Measurements from ENCODE around the gene SUSD5. TPM values are rescaled to one million over a fixed set of nuclear protein-coding genes. Genes with fewer than 3 reads are reported as not detected.

SUSD5 gene
- total RNA-seq, 1 experiment from 2014 or later: 4.9 TPM

DNA sequence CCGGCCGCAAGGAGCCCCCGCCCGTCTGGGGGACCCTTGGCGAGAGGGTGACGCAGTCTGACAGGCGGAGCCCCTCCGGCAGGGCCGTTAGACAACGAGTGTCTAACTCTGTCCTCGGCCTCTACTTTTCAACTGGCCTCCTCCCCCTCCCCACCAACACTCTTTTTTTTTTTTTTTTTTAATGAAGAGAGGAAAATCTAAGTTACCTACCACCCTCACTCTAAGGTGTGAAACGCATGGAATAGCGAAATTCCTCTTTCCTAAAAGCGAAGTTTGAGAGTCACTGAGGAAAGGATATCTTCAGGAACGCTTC, 521 bp upstream of the SUSD5 start:
- H3T11ph ChIP-seq (ENCODE audit: low read length): no peak overlapping the region
- H3K4me1 ChIP-seq (ENCODE audit: insufficient read depth, low read length): no peaks in the 10 kb centered on the region
- H2BK15ac ChIP-seq (ENCODE audit: low read depth, low read length): no peak overlapping the region
- TF ChIP-seq, protein P1, sequence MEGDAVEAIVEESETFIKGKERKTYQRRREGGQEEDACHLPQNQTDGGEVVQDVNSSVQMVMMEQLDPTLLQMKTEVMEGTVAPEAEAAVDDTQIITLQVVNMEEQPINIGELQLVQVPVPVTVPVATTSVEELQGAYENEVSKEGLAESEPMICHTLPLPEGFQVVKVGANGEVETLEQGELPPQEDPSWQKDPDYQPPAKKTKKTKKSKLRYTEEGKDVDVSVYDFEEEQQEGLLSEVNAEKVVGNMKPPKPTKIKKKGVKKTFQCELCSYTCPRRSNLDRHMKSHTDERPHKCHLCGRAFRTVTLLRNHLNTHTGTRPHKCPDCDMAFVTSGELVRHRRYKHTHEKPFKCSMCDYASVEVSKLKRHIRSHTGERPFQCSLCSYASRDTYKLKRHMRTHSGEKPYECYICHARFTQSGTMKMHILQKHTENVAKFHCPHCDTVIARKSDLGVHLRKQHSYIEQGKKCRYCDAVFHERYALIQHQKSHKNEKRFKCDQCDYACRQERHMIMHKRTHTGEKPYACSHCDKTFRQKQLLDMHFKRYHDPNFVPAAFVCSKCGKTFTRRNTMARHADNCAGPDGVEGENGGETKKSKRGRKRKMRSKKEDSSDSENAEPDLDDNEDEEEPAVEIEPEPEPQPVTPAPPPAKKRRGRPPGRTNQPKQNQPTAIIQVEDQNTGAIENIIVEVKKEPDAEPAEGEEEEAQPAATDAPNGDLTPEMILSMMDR (conservative IDR thresholded peaks at IDR 0.05): no peak
- H3K27me3 Mint-ChIP-seq (ENCODE audit: low read depth): peaks cover 77% of the 10 kb centered on the region
- H3K18ac ChIP-seq (ENCODE audit: insufficient read length, low read depth, low read length): no peak overlapping the region
- no peak overlapping the region for H2BK20ac ChIP-seq (ENCODE audit: low read depth, low read length, poor library complexity, severe bottlenecking)
- no peak overlapping the region for H4K5ac ChIP-seq (ENCODE audit: insufficient read length, low read depth, low read length)
- no peak overlapping the region for H3K9ac ChIP-seq (ENCODE audit: extremely low read depth, insufficient read length, low read length)
- H3K9me3 ChIP-seq (ENCODE audit: control insufficient read depth, low read depth, low read length): no peaks in the 10 kb centered on the region
- H4K91ac ChIP-seq (ENCODE audit: insufficient read length, low read depth, low read length): no peak overlapping the region
- H2AFZ ChIP-seq (ENCODE audit: low read length): no peak overlapping the region
- H2AK5ac ChIP-seq (ENCODE audit: insufficient read length, low read length): no peak overlapping the region
- H3K79me1 ChIP-seq (ENCODE audit: insufficient read depth, low read depth, low read length, poor library complexity, severe bottlenecking): no peaks in the 10 kb centered on the region
- no peak overlapping the region for H2BK120ac ChIP-seq (ENCODE audit: low read depth, low read length, poor library complexity, severe bottlenecking)
- H3K27me3 ChIP-seq (ENCODE audit: insufficient read depth, low read length): peaks cover 22% of the 10 kb centered on the region; the same call in 1 of the 2 replicates
- H3K56ac ChIP-seq (ENCODE audit: insufficient read length, low read depth, low read length): no peak overlapping the region
- no peaks in the 10 kb centered on the region for H3K9me3 Mint-ChIP-seq
- H3K23ac ChIP-seq (ENCODE audit: insufficient read length, low read depth, low read length): no peak overlapping the region
- H3K27ac ChIP-seq (ENCODE audit: insufficient read length, low read depth, low read length): no peak overlapping the region
- no peaks in the 10 kb centered on the region for H4K20me1 ChIP-seq (ENCODE audit: control insufficient read depth, insufficient read depth, insufficient read length)
- H3K23me2 ChIP-seq (ENCODE audit: insufficient read length, low read depth, low read length, poor library complexity, severe bottlenecking): peaks cover 8% of the 10 kb centered on the region
- peak overlapping the region; percentile 79 for H3K4me2 ChIP-seq (ENCODE audit: insufficient read depth, insufficient read length, low read length)
- no peaks in the 10 kb centered on the region; a peak in 1 of 7 replicates for H3K36me3 Mint-ChIP-seq (ENCODE audit: insufficient read depth in 1 of 3, low read depth in 3 of 3)
- no peaks in the 10 kb centered on the region for H3K79me2 ChIP-seq (ENCODE audit: insufficient read depth, low read length)
- WGBS (ENCODE audit: extremely low coverage, insufficient read length, low lambda C conversion rate): no CpG with 5 or more reads among the region's 15 CpGs
- no peak overlapping the region for H2BK12ac ChIP-seq (ENCODE audit: insufficient read length, low read depth, low read length)
- H3K4me1 Mint-ChIP-seq: peaks cover 12 to 14% of the 10 kb centered on the region in 2 experiments
- no peak overlapping the region for H3K27ac Mint-ChIP-seq
- H3K14ac ChIP-seq (ENCODE audit: insufficient read depth, low read length): no peak overlapping the region; the same call in 1 of the 2 replicates
- no peak overlapping the region for H2BK5ac ChIP-seq (ENCODE audit: insufficient read length, low read length)
- peak overlapping the region; percentile 64 to 83 for H3K4me3 Mint-ChIP-seq
- no peak for DNase-seq
- H4K8ac ChIP-seq (replicated peaks; ENCODE audit: insufficient read length, low read depth, low read length): no peak overlapping the region
- H3K4ac ChIP-seq (ENCODE audit: low read depth, low read length): no peak overlapping the region
